Endothelial cell of umbilical vein (primary cell): ENCODE results near the gene PRKAG2. TPM values are rescaled to one million over a fixed set of nuclear protein-coding genes. Genes with fewer than 3 reads are reported as not detected.

Experiments used
- BruUV-seq: library from RNA; stranded (reverse); fragments of 400-500 nt; replicated peaks from 2 replicates; lab custom pipeline; 2021; lab: Mats Ljungman, UMichigan
- CTCF ChIA-PET: fragments of 300-600, 350-600 bp; sonication (Branson Sonifier 250); formaldehyde crosslinking; loops from one replicate; lab custom pipeline; 2021; ENCODE audit warnings: antibody characterized with exemption, inconsistent platforms; lab: Charles Lee
- POLR2A ChIA-PET: fragments of 300-600, 350-600 bp; sonication (Branson Sonifier 250); formaldehyde crosslinking; loops from one replicate; lab custom pipeline; 2021; ENCODE audit warnings: antibody characterized with exemption, inconsistent platforms; lab: Charles Lee
- DNase-seq: peaks from one replicate; pipeline ENCODE4 v3.0.0-alpha.2; 2011; ENCODE audit warnings: low read depth, low spot score
- FAIRE-seq: peaks from 2 replicates; lab custom pipeline; 2011; peaks lifted over from hg19 to GRCh38; lab: Jason Lieb, UNC
- H2AFZ ChIP-seq: 2 replicates; pipeline ENCODE4 v1.6.0; 2012; ENCODE audit warnings: low read depth, low read length, control low read depth, inconsistent platforms
- H3K27ac ChIP-seq: 2 replicates; pipeline ENCODE4 v1.5.1; 2011; ENCODE audit warnings: low read depth, mild to moderate bottlenecking, control low read depth, low read length, moderate library complexity; ENCODE audit not compliant: insufficient read depth
- H3K27me3 ChIP-seq, 2 experiments: 2 replicates each; pipeline versions ENCODE4 v1.6.0 to v1.6.1; 2011; ENCODE audit warnings: low read length in 2 of 2, mixed read lengths in 1 of 2; ENCODE audit not compliant: control insufficient read depth in 2 of 2, insufficient read depth in 2 of 2
- H3K36me3 ChIP-seq, 2 experiments: 2 replicates in 1 of 2; 3 replicates in 1 of 2; pipeline ENCODE4 v1.5.1; 2011; ENCODE audit warnings: low read length in 2 of 2, mild to moderate bottlenecking in 1 of 2, moderate library complexity in 1 of 2; ENCODE audit not compliant: control insufficient read depth in 2 of 2, insufficient read depth in 2 of 2; ENCODE audit errors: extremely low read depth in 1 of 2
- H3K4me1 ChIP-seq: 3 replicates; pipeline ENCODE4 v1.5.1; 2011; ENCODE audit warnings: mild to moderate bottlenecking, low read length; ENCODE audit not compliant: control insufficient read depth, insufficient read depth; ENCODE audit errors: extremely low read depth
- H3K4me2 ChIP-seq: 2 replicates; pipeline ENCODE4 v1.6.1; 2011; ENCODE audit warnings: low read length, control low read depth, mixed read lengths; ENCODE audit not compliant: insufficient read depth
- H3K4me3 ChIP-seq, 3 experiments: fragments of 200-600 bp in 1 of 3; sonication (generic), shearing (Covaris generic) in 1 of 3; replicated peaks in 1 of 3; 2 replicates each; pipeline ENCODE4 v1.5.1; 2011 to 2016; ENCODE audit warnings: control low read depth in 3 of 3, low read length in 3 of 3, mild to moderate bottlenecking in 2 of 3, inconsistent platforms in 1 of 3, low read depth in 1 of 3, moderate library complexity in 1 of 3; ENCODE audit not compliant: insufficient read depth in 1 of 3
- H3K79me2 ChIP-seq: 2 replicates; pipeline ENCODE4 v1.6.0; 2012; ENCODE audit warnings: low read length, inconsistent platforms; ENCODE audit not compliant: control insufficient read depth, insufficient read depth
- H3K9ac ChIP-seq: replicated peaks from 2 replicates; pipeline ENCODE3; 2011; ENCODE audit warnings: low read length, control low read depth; ENCODE audit not compliant: insufficient read depth; ENCODE audit errors: extremely low read depth
- H3K9me1 ChIP-seq: replicated peaks from 3 replicates; pipeline ENCODE4 v1.6.0; 2011; ENCODE audit warnings: mild to moderate bottlenecking, low read length; ENCODE audit not compliant: control insufficient read depth, insufficient read depth; ENCODE audit errors: extremely low read depth
- H3K9me3 ChIP-seq: replicated peaks from 2 replicates; pipeline ENCODE4 v1.5.1; 2012; ENCODE audit warnings: low read length, inconsistent platforms; ENCODE audit not compliant: control insufficient read depth, insufficient read depth
- H4K20me1 ChIP-seq: replicated peaks from 2 replicates; pipeline ENCODE3; 2011; ENCODE audit warnings: mild to moderate bottlenecking, low read length; ENCODE audit not compliant: control insufficient read depth, insufficient read depth; ENCODE audit errors: extremely low read depth
- CTCF ChIP-seq, 2 donors: IDR thresholded peaks; 1 replicate in 1 of 2; 2 replicates in 1 of 2; pipeline ENCODE4 v1.5.1; 2011; ENCODE audit warnings: low read length in 2 of 2, mild to moderate bottlenecking in 2 of 2, moderate library complexity in 2 of 2, control low read depth in 1 of 2, inconsistent platforms in 1 of 2, low read depth in 1 of 2; ENCODE audit not compliant: insufficient read depth in 1 of 2; ENCODE audit errors: extremely low read depth in 1 of 2
- EZH2 ChIP-seq: IDR thresholded peaks from 2 replicates; pipeline ENCODE4 v1.6.1; 2012; ENCODE audit warnings: borderline replicate concordance, low read depth, mild to moderate bottlenecking, moderate library complexity, low read length, inconsistent platforms; ENCODE audit not compliant: severe bottlenecking
- FOS ChIP-seq: IDR thresholded peaks from 2 replicates; pipeline ENCODE4 v1.6.1; 2011; ENCODE audit warnings: mild to moderate bottlenecking, low read length, moderate library complexity, borderline replicate concordance; ENCODE audit not compliant: insufficient read depth
- GATA2 ChIP-seq: IDR thresholded peaks from 2 replicates; pipeline ENCODE4 v1.7.0; 2011; ENCODE audit warnings: low read depth, mild to moderate bottlenecking, moderate library complexity, mixed read lengths, low read length; ENCODE audit not compliant: insufficient read length, insufficient read depth
- JUN ChIP-seq: IDR thresholded peaks from 2 replicates; pipeline ENCODE4 v1.6.1; 2011; ENCODE audit warnings: borderline replicate concordance, low read depth; ENCODE audit not compliant: insufficient read length, insufficient read depth
- MYC ChIP-seq: IDR thresholded peaks from one replicate; pipeline ENCODE4 v1.6.1; 2011; ENCODE audit warnings: mild to moderate bottlenecking, low read depth, low read length
- POLR2A ChIP-seq: IDR thresholded peaks from 2 replicates; pipeline ENCODE4 v1.6.1; 2012; ENCODE audit warnings: low read depth, mild to moderate bottlenecking, control low read depth, low read length
- POLR2AphosphoS5 ChIP-seq: IDR thresholded peaks from 2 replicates; pipeline ENCODE4 v1.6.1; 2012; ENCODE audit warnings: low read depth, mild to moderate bottlenecking, control low read depth, low read length, moderate library complexity; ENCODE audit not compliant: insufficient read depth
- dilution Hi-C: fragments of 300-500 bp; cut with MboI; formaldehyde crosslinking; loops from one replicate; pipeline ENCODE4 v1.15.0; 2019; ENCODE audit warnings: low sequenced_read_pairs; ENCODE audit not compliant: extremely low pct_ligation_motif_present
- intact Hi-C: fragments of 100-400 bp; cut with micrococcal nuclease; formaldehyde crosslinking; loops from one replicate; pipeline ENCODE4 v1.10.0; 2022
- polyA plus RNA-seq, 4 experiments: library from polyadenylated mRNA; depleted of rRNA in 3 of 4; stranded (reverse) in 3 of 4; unstranded in 1 of 4; fragments of >200 nt; gene quantifications; 2 replicates each; pipeline versions ENCODE4 v1.2.1 to v1.2.3, GENCODE V29; 2011 to 2012; ENCODE audit warnings: missing spikeins in 1 of 4
- total RNA-seq: library from RNA; stranded (reverse); gene quantifications from 2 replicates; pipeline ENCODE4 v1.2.3, GENCODE V29; 2021
- TF ChIP-seq, protein P1 (sequence below): IDR thresholded peaks from 2 replicates; pipeline ENCODE4 v1.6.1; 2011; ENCODE audit not compliant: insufficient read depth, insufficient read length

PRKAG2 gene
- total and polyA plus RNA-seq, 2 donors (not counting 3 experiments of a cell fraction or from before 2014, with no cell fraction given): 19.3 to 51.5 TPM

DNA sequence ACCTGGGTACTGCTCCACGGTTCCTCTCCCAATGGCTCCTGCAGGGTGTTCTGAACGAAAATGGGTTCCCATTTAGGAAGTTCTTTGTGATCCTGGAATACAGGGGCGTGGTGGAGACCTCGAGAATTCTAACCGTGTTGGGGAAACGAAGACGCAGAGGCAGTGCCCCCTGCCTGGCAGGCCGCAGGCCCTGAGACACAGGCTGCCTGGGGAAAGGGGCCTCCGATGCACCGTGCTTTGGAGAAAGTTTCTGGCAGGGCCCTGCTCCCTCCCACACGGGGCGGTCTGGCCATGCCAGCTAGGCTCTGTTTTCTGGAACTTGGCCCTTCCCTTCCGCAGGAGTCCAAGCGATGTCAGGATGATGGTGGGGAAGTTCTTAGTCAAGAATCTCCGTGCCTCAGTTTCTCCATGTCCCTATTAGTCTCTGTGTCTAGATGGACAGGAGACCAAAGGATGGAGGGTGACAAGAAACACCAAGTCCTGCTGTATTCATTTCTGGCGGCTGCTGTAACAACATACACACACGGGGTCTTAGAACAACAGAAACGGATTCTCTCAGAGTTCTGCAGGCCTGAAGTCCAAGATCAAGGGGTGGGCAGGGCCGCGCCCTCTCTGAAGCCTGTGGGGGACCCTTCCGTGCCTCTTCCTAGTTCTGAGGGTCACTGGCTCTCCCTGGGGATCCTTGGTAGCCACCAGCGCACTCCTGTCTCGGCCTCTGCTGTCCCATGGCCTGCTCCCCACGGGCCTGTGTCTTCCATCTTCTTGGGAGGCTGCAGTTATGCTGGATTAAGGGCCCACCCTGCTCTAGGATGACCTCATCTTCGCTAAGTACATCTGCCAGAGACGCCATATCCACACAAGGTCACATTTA lies 27.7 kb downstream of the PRKAG2 start:
- Histone ChIP-seq H3K27me3 (no peaks in the 10 kb centered on the region), H4K20me1 (no peaks in the 10 kb centered on the region), H3K9ac (no peak overlapping the region), H2AFZ (no peak overlapping the region), H3K9me3 (no peaks in the 10 kb centered on the region), H3K4me2 (no peak overlapping the region), H3K4me3 (no peak overlapping the region), H3K27ac (no peak overlapping the region), H3K79me2 (no peaks in the 10 kb centered on the region), H3K4me1 (no peaks in the 10 kb centered on the region), H3K36me3 (no peaks in the 10 kb centered on the region), H3K9me1 (no peaks in the 10 kb centered on the region)
- DNase-seq (no peak), FAIRE-seq (no peak)
- intact Hi-C loops: no loop called here
- dilution Hi-C loops: no loop called here
- BruUV-seq: no TSS peak
- TF ChIP-seq POLR2A (no peak), FOS (no peak), POLR2AphosphoS5 (no peak), GATA2 (no peak), MYC (no peak), JUN (no peak), CTCF (IDR thresholded peaks at IDR 0.05; ENCODE audit: extremely low read depth in 1 of 2, insufficient read depth in 1 of 2, low read depth in 1 of 2, low read length in 2 of 2) (no peak), EZH2 (no peak)
- TF ChIP-seq, protein P1, sequence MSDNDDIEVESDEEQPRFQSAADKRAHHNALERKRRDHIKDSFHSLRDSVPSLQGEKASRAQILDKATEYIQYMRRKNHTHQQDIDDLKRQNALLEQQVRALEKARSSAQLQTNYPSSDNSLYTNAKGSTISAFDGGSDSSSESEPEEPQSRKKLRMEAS: no peak
- ChIA-PET POLR2A (no interaction called here), CTCF (no interaction called here)
